Nephron progenitor cell (in vitro differentiated cells): Measurements from ENCODE around the gene CXCL12.

Experiments used
- DNase-seq: peaks from one replicate; pipeline ENCODE4 v3.0.0; 2021
- H3K27ac Mint-ChIP-seq: 2 replicates; pipeline ENCODE4 v1.8.0; 2021; ENCODE audit warnings: mild to moderate bottlenecking, moderate library complexity, mixed read lengths
- H3K27me3 Mint-ChIP-seq: 2 replicates; pipeline ENCODE4 v1.8.0; 2021; ENCODE audit warnings: mild to moderate bottlenecking, low read depth, mixed read lengths; ENCODE audit not compliant: poor library complexity
- H3K36me3 Mint-ChIP-seq: 2 replicates; pipeline ENCODE4 v1.8.0; 2021; ENCODE audit warnings: low read depth, mixed read lengths
- H3K4me1 Mint-ChIP-seq: 2 replicates; pipeline ENCODE4 v1.8.0; 2021; ENCODE audit warnings: mixed read lengths
- H3K4me3 Mint-ChIP-seq: 2 replicates; pipeline ENCODE4 v1.8.0; 2021; ENCODE audit warnings: mild to moderate bottlenecking, moderate library complexity, mixed read lengths
- H3K9me3 Mint-ChIP-seq: 2 replicates; pipeline ENCODE4 v1.8.0; 2021; ENCODE audit warnings: mild to moderate bottlenecking, moderate library complexity, mixed read lengths
- CTCF ChIP-seq: fragments of 200-600 bp; sonication (generic); IDR thresholded peaks from 2 replicates; pipeline ENCODE4 v1.5.0; 2021; ENCODE audit warnings: antibody characterized with exemption

Gene CXCL12

GRCh38 chr10:44361109-44361508 lies 23.8 kb downstream of the CXCL12 start:
- Mint-ChIP-seq H3K27me3 (peaks cover 20% of the 10 kb centered on the region), H3K36me3 (peaks cover 4% of the 10 kb centered on the region), H3K4me3 (no peak overlapping the region), H3K4me1 (peaks cover 38% of the 10 kb centered on the region), H3K27ac (no peak overlapping the region), H3K9me3 (no peaks in the 10 kb centered on the region)
- no peak for TF ChIP-seq CTCF
- no peak for DNase-seq

GRCh38 chr10:44358080-44358771 lies 26.7 kb downstream of the CXCL12 start:
- DNase-seq, result no peak
- no peak overlapping the region for H3K4me3 Mint-ChIP-seq
- H3K4me1 Mint-ChIP-seq, result peaks cover 48% of the 10 kb centered on the region
- peaks cover 24% of the 10 kb centered on the region for H3K27me3 Mint-ChIP-seq
- H3K27ac Mint-ChIP-seq, result no peak overlapping the region
- H3K9me3 Mint-ChIP-seq, result no peaks in the 10 kb centered on the region
- TF ChIP-seq CTCF, result no peak
- no peaks in the 10 kb centered on the region for H3K36me3 Mint-ChIP-seq

- H3K36me3 Mint-ChIP-seq, result no peaks in the 10 kb centered on the region
- TF ChIP-seq CTCF, result no peak
- H3K4me1 Mint-ChIP-seq, result peaks cover 59% of the 10 kb centered on the region
- no peaks in the 10 kb centered on the region for H3K9me3 Mint-ChIP-seq
- H3K27me3 Mint-ChIP-seq, result peaks cover 28% of the 10 kb centered on the region
- DNase-seq, result no peak
- H3K27ac Mint-ChIP-seq, result no peak overlapping the region
- H3K4me3 Mint-ChIP-seq, result no peak overlapping the region
These were observed 27.8 kb downstream of the CXCL12 start for GRCh38 chr10:44357023-44357540.

GRCh38 chr10:44356139-44357022 lies 28.5 kb downstream of the CXCL12 start:
- H3K4me3 Mint-ChIP-seq, result no peak overlapping the region
- DNase-seq, result no peak
- no peak overlapping the region for H3K27ac Mint-ChIP-seq
- no peaks in the 10 kb centered on the region for H3K36me3 Mint-ChIP-seq
- H3K9me3 Mint-ChIP-seq, result no peaks in the 10 kb centered on the region
- H3K27me3 Mint-ChIP-seq, result peaks cover 28% of the 10 kb centered on the region
- TF ChIP-seq CTCF, result no peak
- H3K4me1 Mint-ChIP-seq, result peaks cover 66% of the 10 kb centered on the region

GRCh38 chr10:44355630-44356029 lies 29.3 kb downstream of the CXCL12 start:
- Mint-ChIP-seq H3K9me3 (no peaks in the 10 kb centered on the region), H3K27me3 (peaks cover 28% of the 10 kb centered on the region), H3K36me3 (no peaks in the 10 kb centered on the region), H3K4me1 (peaks cover 67% of the 10 kb centered on the region), H3K27ac (no peak overlapping the region), H3K4me3 (no peak overlapping the region)
- DNase-seq, result no peak
- TF ChIP-seq CTCF, result no peak
